Measurements from ENCODE around the gene CUBN. TPM values are rescaled to one million over a fixed set of nuclear protein-coding genes. Genes with fewer than 3 reads are reported as not detected.
A peak's percentile ranks its signal among the peaks of the same experiment; 100 is the strongest.
"Not testable (repeated sequence)": the region's sequence is repeated elsewhere in the genome, so short reads cannot be mapped to it uniquely, and the experiment has no call there.

CUBN gene
- total and polyA plus RNA-seq, 7 experiments from 2014 or later, result 0.39 to 17.5 (median 7.0) TPM

DNA sequence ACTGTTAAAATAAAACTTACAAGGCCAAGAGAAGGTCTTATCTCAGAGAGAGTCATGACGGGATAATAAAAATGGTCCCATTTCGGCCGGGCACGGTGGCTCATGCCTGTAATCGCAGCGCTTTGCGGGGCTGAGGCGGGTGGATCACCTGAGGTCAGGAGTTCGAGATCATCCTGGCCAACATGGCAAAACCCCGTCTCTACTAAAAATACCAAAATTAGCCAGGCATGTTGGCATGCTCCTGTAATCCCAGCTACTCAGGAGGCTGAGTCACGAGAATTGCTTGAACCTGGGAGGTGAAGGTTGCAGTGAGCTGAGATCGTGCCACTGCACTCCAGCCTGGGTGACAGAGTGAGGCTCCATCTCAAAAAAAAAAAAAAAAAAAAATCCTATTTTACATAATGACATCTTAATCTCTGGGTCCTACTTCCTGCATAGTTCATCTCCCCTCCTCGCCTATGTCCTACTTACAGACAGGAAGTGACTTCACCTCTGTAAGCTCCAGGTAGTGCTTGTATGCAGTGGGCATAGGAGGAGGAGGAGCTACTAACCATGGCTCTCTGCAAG is 14.7 kb downstream of the CUBN start:
- H3K4me1 ChIP-seq (ENCODE audit: control insufficient read depth in 2 of 2, insufficient read depth in 2 of 2, low read length in 2 of 2); ATAC-seq; H3K9me3 ChIP-seq (ENCODE audit: control insufficient read depth in 2 of 3, low read length in 3 of 3); intact Hi-C loops (cut with micrococcal nuclease); H3K27ac ChIP-seq (ENCODE audit: low read depth, low read length); H3K9me3 Mint-ChIP-seq; CTCF ChIA-PET; H3K4me1 Mint-ChIP-seq; H3K4me3 ChIP-seq (ENCODE audit: low read length); H3K4me3 Mint-ChIP-seq; POLR2A ChIA-PET; DNase-seq; H3K27me3 Mint-ChIP-seq; H3K27me3 ChIP-seq (ENCODE audit: control insufficient read depth in 2 of 2, insufficient read depth in 2 of 2, low read length in 2 of 2): not testable (repeated sequence)
- H3K36me3 ChIP-seq (ENCODE audit: control insufficient read depth in 2 of 3, insufficient read depth in 3 of 3, low read length in 3 of 3), result peaks cover 0 to 11% (median 0%) of the 10 kb centered on the region in 3 experiments
- H3K36me3 Mint-ChIP-seq, result peaks cover 0 to 56% (median 33%) of the 10 kb centered on the region in 5 donors
- peak overlapping the region in 2 of 9 donors; percentile 41 to 48 for H3K27ac Mint-ChIP-seq

DNA sequence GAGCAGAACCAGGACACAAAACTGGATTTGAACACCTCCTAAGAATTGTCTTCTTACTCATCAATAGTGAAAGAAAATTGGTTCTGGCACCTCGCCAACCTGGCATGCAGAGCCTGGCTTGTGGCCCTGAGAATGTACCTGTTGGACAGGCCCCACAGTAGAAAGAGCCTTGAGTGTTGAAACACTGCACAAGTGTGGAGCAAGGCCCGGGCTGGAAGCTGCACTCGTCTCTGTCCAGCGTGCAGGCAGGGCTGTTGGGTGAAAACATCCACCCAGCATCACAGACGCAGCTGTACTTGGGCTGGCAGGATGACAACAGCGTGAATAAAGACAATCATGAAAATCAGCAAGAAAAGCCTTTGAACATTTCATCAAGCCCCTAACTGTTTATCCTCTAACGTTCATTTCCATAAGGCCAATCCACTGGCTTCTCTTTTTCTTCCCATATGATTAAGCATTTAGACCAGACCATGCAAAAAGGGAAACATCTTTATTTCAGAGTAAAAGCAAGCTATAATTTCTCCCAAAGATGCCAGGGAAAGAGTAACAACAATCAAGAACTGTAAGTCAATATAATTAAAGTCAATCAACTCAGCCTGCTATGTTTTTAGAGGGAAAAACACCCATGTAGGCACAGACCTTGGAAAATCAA is 15.6 kb downstream of the CUBN start:
- H3K4me1 Mint-ChIP-seq, result peaks cover 0 to 9% (median 8%) of the 10 kb centered on the region in 7 donors
- DNase-seq, result no peak
- ChIA-PET POLR2A (no interaction called here), CTCF (no interaction called here)
- Histone ChIP-seq H3K27ac (ENCODE audit: low read depth, low read length) (no peak overlapping the region), H3K9me3 (ENCODE audit: control insufficient read depth in 2 of 3, low read length in 3 of 3) (no peaks in the 10 kb centered on the region), H3K27me3 (ENCODE audit: control insufficient read depth in 2 of 2, insufficient read depth in 2 of 2, low read length in 2 of 2) (no peaks in the 10 kb centered on the region), H3K36me3 (ENCODE audit: control insufficient read depth in 2 of 3, insufficient read depth in 3 of 3, low read length in 3 of 3) (peaks cover 0 to 11% (median 2%) of the 10 kb centered on the region in 3 experiments), H3K4me1 (ENCODE audit: control insufficient read depth in 2 of 2, insufficient read depth in 2 of 2, low read length in 2 of 2) (no peaks in the 10 kb centered on the region), H3K4me3 (ENCODE audit: low read length) (no peak overlapping the region)
- H3K4me3 Mint-ChIP-seq, result no peak overlapping the region
- intact Hi-C loops (cut with micrococcal nuclease), result no loop called here
- H3K27me3 Mint-ChIP-seq, result no peaks in the 10 kb centered on the region
- peaks cover 0 to 2% (median 0%) of the 10 kb centered on the region in 11 donors for H3K9me3 Mint-ChIP-seq
- no peak for ATAC-seq
- H3K36me3 Mint-ChIP-seq, result peaks cover 5 to 54% (median 31%) of the 10 kb centered on the region in 5 donors
- H3K27ac Mint-ChIP-seq, result peak overlapping the region in 2 of 9 donors; percentile 22 to 32

DNA sequence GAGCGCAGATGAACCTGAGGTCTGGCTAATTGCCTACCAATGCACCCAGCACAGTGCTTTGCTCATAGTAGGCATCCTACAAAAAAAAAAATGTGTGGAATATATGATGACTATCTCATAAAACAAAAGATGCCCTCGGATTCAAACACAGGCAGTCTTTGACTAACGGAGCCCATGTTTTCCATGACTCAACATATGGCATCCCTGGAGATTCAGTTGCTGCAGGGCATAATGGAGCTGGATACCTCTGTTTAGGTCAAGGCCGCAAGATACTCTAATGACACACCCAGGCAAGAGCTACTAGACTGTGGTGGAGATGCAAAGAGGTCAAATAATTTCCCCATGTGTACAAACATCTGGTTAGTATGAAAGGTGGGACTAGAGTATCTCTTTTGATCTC is 16.3 kb downstream of the CUBN start:
- H3K9me3 ChIP-seq (ENCODE audit: control insufficient read depth in 2 of 3, low read length in 3 of 3), result no peaks in the 10 kb centered on the region
- Mint-ChIP-seq H3K9me3 (peaks cover 0 to 2% (median 0%) of the 10 kb centered on the region in 11 donors), H3K36me3 (peaks cover 6 to 52% (median 31%) of the 10 kb centered on the region in 5 donors), H3K4me3 (no peak overlapping the region), H3K27ac (no peak overlapping the region), H3K4me1 (peaks cover 0 to 9% (median 8%) of the 10 kb centered on the region in 7 donors), H3K27me3 (no peaks in the 10 kb centered on the region)
- H3K4me3 ChIP-seq (ENCODE audit: low read length), result no peak overlapping the region
- no peaks in the 10 kb centered on the region for H3K4me1 ChIP-seq (ENCODE audit: control insufficient read depth in 2 of 2, insufficient read depth in 2 of 2, low read length in 2 of 2)
- no peaks in the 10 kb centered on the region for H3K27me3 ChIP-seq (ENCODE audit: control insufficient read depth in 2 of 2, insufficient read depth in 2 of 2, low read length in 2 of 2)
- POLR2A ChIA-PET, result no interaction called here
- DNase-seq (no peak), ATAC-seq (no peak)
- H3K36me3 ChIP-seq (ENCODE audit: control insufficient read depth in 2 of 3, insufficient read depth in 3 of 3, low read length in 3 of 3), result peaks cover 0 to 11% (median 4%) of the 10 kb centered on the region in 3 experiments
- intact Hi-C loops (cut with micrococcal nuclease), result no loop called here
- CTCF ChIA-PET, result no interaction called here
- no peak overlapping the region for H3K27ac ChIP-seq (ENCODE audit: low read depth, low read length)

DNA sequence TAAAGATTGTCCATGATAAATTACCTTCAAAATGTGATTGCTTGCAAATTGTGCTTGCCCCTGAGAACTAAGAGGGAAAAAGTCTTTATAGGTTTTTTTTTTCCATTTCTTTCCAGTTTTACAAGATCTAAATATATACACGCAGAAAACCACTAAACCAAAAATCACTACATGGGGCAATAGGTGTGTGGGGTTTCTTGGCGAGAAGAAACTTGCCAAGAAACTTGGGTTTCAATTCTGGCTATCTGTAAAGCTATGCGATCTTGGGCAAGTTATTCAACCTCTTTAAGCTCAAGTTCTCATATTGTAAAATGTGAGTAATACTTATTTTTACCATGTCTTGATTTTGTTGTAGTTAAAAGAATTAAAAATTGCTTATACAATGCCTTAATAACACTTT is 17.0 kb downstream of the CUBN start:
- Mint-ChIP-seq H3K36me3 (peaks cover 6 to 44% (median 31%) of the 10 kb centered on the region in 5 donors), H3K4me1 (peaks cover 0 to 9% (median 8%) of the 10 kb centered on the region in 7 donors), H3K9me3 (peaks cover 0 to 2% (median 0%) of the 10 kb centered on the region in 11 donors), H3K27me3 (no peaks in the 10 kb centered on the region), H3K4me3 (no peak overlapping the region), H3K27ac (no peak overlapping the region)
- H3K4me3 ChIP-seq (ENCODE audit: low read length), result no peak overlapping the region
- POLR2A ChIA-PET, result no interaction called here
- no peaks in the 10 kb centered on the region for H3K4me1 ChIP-seq (ENCODE audit: control insufficient read depth in 2 of 2, insufficient read depth in 2 of 2, low read length in 2 of 2)
- CTCF ChIA-PET, result interaction anchor here (0.6 kb wide), 1 partner anchor 94 kb away, joined by 5 read pairs; no protein-coding TSS in a partner anchor
- no peak overlapping the region for H3K27ac ChIP-seq (ENCODE audit: low read depth, low read length)
- DNase-seq, result no peak
- no peak for ATAC-seq
- no peaks in the 10 kb centered on the region for H3K27me3 ChIP-seq (ENCODE audit: control insufficient read depth in 2 of 2, insufficient read depth in 2 of 2, low read length in 2 of 2)
- peaks cover 0 to 11% (median 4%) of the 10 kb centered on the region in 3 experiments for H3K36me3 ChIP-seq (ENCODE audit: control insufficient read depth in 2 of 3, insufficient read depth in 3 of 3, low read length in 3 of 3)
- intact Hi-C loops (cut with micrococcal nuclease), result no loop called here
- no peaks in the 10 kb centered on the region for H3K9me3 ChIP-seq (ENCODE audit: control insufficient read depth in 2 of 3, low read length in 3 of 3)

DNA sequence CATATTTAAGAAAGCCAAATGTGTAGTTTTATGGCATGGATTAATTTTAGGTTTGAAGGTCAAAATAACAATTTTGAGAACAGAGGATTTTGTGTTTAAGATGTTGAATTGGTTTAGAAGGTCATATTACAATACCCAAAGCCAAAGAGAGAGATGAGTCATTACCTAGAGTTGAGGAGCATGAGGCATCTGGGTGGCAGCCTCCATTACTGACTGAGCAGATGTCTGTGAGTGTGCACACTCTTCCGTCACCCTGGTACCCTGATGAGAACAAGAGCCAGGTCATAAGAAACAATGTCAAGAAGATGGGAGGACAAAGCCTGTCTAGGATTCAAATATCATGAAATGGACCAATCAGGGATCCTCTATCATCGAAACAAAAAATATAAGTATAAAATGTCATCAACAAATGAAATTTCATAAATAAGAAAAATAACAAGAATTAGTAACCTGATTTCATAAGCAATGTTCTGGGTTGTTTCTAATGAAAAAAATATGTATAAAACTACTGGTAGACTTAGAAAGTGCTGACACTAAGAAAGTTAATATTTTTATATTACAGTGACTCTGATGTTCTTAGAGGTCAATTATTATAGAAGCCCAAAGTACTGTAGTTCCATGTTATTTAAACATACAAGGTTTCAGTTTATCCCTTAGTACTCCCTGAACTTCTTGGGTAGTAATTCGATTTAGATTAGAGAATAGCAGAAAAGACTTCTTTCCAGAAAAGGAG is 20.0 kb downstream of the CUBN start:
- Mint-ChIP-seq H3K4me3 (no peak overlapping the region), H3K27me3 (no peaks in the 10 kb centered on the region), H3K27ac (peak overlapping the region in 1 of 9 donors; percentile 25), H3K36me3 (peaks cover 6 to 45% (median 28%) of the 10 kb centered on the region in 5 donors), H3K9me3 (peaks cover 0 to 2% (median 0%) of the 10 kb centered on the region in 11 donors), H3K4me1 (peaks cover 0 to 6% (median 0%) of the 10 kb centered on the region in 7 donors)
- intact Hi-C loops (cut with micrococcal nuclease), result no loop called here
- no peaks in the 10 kb centered on the region for H3K27me3 ChIP-seq (ENCODE audit: control insufficient read depth in 2 of 2, insufficient read depth in 2 of 2, low read length in 2 of 2)
- ATAC-seq, result peak; percentile 46
- no peak overlapping the region for H3K27ac ChIP-seq (ENCODE audit: low read depth, low read length)
- ChIA-PET CTCF (no interaction called here), POLR2A (no interaction called here)
- no peaks in the 10 kb centered on the region for H3K9me3 ChIP-seq (ENCODE audit: control insufficient read depth in 2 of 3, low read length in 3 of 3)
- no peak for DNase-seq
- no peaks in the 10 kb centered on the region for H3K4me1 ChIP-seq (ENCODE audit: control insufficient read depth in 2 of 2, insufficient read depth in 2 of 2, low read length in 2 of 2)
- peaks cover 0 to 14% (median 4%) of the 10 kb centered on the region in 3 experiments for H3K36me3 ChIP-seq (ENCODE audit: control insufficient read depth in 2 of 3, insufficient read depth in 3 of 3, low read length in 3 of 3)
- H3K4me3 ChIP-seq (ENCODE audit: low read length), result no peak overlapping the region

DNA sequence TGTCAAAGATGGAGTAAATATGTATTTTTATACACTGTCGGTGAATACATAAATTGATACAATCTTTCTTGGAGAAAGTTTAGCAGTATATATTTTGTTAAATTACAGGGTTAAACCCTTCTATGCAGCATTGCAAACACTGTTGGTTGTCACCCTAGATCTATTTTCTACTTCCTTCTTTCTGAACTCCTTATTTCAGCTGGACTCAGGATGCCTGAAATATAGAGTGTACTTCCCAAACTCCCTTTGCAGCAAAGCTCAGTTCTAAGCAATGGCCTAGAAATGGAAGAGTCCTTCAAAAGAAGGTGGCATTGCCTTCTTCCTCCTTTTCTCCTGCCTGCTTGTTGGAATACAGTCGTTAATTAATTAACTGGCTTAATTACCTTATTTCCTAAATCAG is 20.6 kb downstream of the CUBN start:
- CTCF ChIA-PET, result no interaction called here
- peak overlapping the region in 1 of 9 donors; percentile 56 for H3K27ac Mint-ChIP-seq
- peaks cover 0 to 8% (median 4%) of the 10 kb centered on the region in 3 experiments for H3K36me3 ChIP-seq (ENCODE audit: control insufficient read depth in 2 of 3, insufficient read depth in 3 of 3, low read length in 3 of 3)
- H3K4me3 ChIP-seq (ENCODE audit: low read length), result no peak overlapping the region
- ATAC-seq, result no peak
- peaks cover 0 to 2% (median 0%) of the 10 kb centered on the region in 11 donors for H3K9me3 Mint-ChIP-seq
- peaks cover 0 to 6% (median 0%) of the 10 kb centered on the region in 7 donors for H3K4me1 Mint-ChIP-seq
- no peak overlapping the region for H3K4me3 Mint-ChIP-seq
- no peaks in the 10 kb centered on the region for H3K9me3 ChIP-seq (ENCODE audit: control insufficient read depth in 2 of 3, low read length in 3 of 3)
- no peaks in the 10 kb centered on the region for H3K4me1 ChIP-seq (ENCODE audit: control insufficient read depth in 2 of 2, insufficient read depth in 2 of 2, low read length in 2 of 2)
- POLR2A ChIA-PET, result no interaction called here
- no peaks in the 10 kb centered on the region for H3K27me3 Mint-ChIP-seq
- DNase-seq, result no peak
- H3K36me3 Mint-ChIP-seq, result peaks cover 6 to 44% (median 31%) of the 10 kb centered on the region in 5 donors
- H3K27ac ChIP-seq (ENCODE audit: low read depth, low read length), result no peak overlapping the region
- H3K27me3 ChIP-seq (ENCODE audit: control insufficient read depth in 2 of 2, insufficient read depth in 2 of 2, low read length in 2 of 2), result no peaks in the 10 kb centered on the region
- intact Hi-C loops (cut with micrococcal nuclease), result no loop called here

All from naive thymus-derived CD4-positive, alpha-beta T cell (primary cell).